Prostate gland (tissue), 2 donors: ENCODE results near the gene LILRB2.

Experiments
- POLR2A ChIP-seq: fragments of 450-650 bp; IDR thresholded peaks from one replicate; pipeline ENCODE4 v1.6.1; 2016; ENCODE audit warnings: antibody characterized with exemption, mild to moderate bottlenecking
- POLR2AphosphoS5 ChIP-seq: sonication (generic); formaldehyde crosslinking; IDR thresholded peaks from one replicate; pipeline ENCODE4 v1.6.1; 2017; ENCODE audit warnings: antibody characterized with exemption
- TF ChIP-seq, protein P1 (sequence below), 4 experiments: fragments of 200-600 bp in 2 of 4; fragments of 450-650 bp in 2 of 4; sonication (generic) in 2 of 4; IDR thresholded peaks; 1 replicate in 3 of 4; 2 replicates in 1 of 4; pipeline ENCODE4 v1.5.1; 2016 to 2019; ENCODE audit warnings: antibody characterized with exemption in 4 of 4, mild to moderate bottlenecking in 2 of 4, moderate library complexity in 2 of 4

GRCh38 chr19:54310543-54310942, 29.6 kb upstream of the LILRB2 start:
- TF ChIP-seq, protein P1, sequence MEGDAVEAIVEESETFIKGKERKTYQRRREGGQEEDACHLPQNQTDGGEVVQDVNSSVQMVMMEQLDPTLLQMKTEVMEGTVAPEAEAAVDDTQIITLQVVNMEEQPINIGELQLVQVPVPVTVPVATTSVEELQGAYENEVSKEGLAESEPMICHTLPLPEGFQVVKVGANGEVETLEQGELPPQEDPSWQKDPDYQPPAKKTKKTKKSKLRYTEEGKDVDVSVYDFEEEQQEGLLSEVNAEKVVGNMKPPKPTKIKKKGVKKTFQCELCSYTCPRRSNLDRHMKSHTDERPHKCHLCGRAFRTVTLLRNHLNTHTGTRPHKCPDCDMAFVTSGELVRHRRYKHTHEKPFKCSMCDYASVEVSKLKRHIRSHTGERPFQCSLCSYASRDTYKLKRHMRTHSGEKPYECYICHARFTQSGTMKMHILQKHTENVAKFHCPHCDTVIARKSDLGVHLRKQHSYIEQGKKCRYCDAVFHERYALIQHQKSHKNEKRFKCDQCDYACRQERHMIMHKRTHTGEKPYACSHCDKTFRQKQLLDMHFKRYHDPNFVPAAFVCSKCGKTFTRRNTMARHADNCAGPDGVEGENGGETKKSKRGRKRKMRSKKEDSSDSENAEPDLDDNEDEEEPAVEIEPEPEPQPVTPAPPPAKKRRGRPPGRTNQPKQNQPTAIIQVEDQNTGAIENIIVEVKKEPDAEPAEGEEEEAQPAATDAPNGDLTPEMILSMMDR (IDR thresholded peaks at IDR 0.05): no peak
- no peak for TF ChIP-seq POLR2AphosphoS5
- no peak for TF ChIP-seq POLR2A
